Measurements from ENCODE around the gene SYT2. TPM values are rescaled to one million over a fixed set of nuclear protein-coding genes. Genes with fewer than 3 reads are reported as not detected.
A peak's percentile ranks its signal among the peaks of the same experiment; 100 is the strongest.
"Not testable (repeated sequence)": the region's sequence is repeated elsewhere in the genome, so short reads cannot be mapped to it uniquely, and the experiment has no call there.

Gene SYT2
- total RNA-seq, 4 donors from 2014 or later = 0.11 to 0.19 TPM; not detected in 2

DNA sequence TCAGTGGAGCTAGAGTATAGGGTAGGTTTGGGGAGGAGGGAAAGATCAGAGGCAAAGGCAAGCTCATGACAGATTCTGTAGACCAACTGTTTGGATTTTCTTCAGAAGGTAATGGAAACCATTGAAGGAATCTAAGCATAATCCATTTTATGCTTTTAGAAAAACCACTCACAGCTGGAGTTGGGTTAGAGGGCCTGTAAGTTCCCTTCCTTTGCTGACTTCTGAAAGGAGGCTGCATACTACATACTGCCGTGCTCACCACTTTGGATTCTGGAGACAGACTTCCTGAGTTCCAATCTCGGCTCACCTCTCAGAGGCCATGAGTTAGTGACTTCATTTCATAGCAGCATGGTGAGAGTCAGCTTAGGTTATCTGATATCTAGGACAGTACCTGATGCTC is 6.4 kb upstream of the SYT2 start:
- no peak for TF ChIP-seq EP300 (IDR thresholded peaks at IDR 0.05)
- no peak for TF ChIP-seq POLR2AphosphoS5 (IDR thresholded peaks at IDR 0.05)
- TF ChIP-seq, protein P1, sequence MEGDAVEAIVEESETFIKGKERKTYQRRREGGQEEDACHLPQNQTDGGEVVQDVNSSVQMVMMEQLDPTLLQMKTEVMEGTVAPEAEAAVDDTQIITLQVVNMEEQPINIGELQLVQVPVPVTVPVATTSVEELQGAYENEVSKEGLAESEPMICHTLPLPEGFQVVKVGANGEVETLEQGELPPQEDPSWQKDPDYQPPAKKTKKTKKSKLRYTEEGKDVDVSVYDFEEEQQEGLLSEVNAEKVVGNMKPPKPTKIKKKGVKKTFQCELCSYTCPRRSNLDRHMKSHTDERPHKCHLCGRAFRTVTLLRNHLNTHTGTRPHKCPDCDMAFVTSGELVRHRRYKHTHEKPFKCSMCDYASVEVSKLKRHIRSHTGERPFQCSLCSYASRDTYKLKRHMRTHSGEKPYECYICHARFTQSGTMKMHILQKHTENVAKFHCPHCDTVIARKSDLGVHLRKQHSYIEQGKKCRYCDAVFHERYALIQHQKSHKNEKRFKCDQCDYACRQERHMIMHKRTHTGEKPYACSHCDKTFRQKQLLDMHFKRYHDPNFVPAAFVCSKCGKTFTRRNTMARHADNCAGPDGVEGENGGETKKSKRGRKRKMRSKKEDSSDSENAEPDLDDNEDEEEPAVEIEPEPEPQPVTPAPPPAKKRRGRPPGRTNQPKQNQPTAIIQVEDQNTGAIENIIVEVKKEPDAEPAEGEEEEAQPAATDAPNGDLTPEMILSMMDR (IDR thresholded peaks at IDR 0.05) = no peak
- TF ChIP-seq POLR2A (IDR thresholded peaks at IDR 0.05; ENCODE audit: low read depth) = no peak
- Histone ChIP-seq H3K4me3 (no peak overlapping the region), H3K27ac (replicated peaks in 1 of 4) (no peak overlapping the region), H3K9me3 (no peaks in the 10 kb centered on the region), H3K27me3 (peaks cover 0 to 10% (median 0%) of the 10 kb centered on the region in 4 donors), H3K36me3 (no peaks in the 10 kb centered on the region), H3K4me1 (peaks cover 0 to 8% (median 3%) of the 10 kb centered on the region in 4 donors)
- intact Hi-C loops (cut with DNase I) = loop anchor here (5.0 kb wide), 2 partner anchors 254 to 374 kb away; partner anchors contain the start of gene UBE2T
- DNase-seq (ENCODE audit: extremely low spot score) = no peak
- WGBS = 90% methylated on average over 2 of the region's 2 CpGs

DNA sequence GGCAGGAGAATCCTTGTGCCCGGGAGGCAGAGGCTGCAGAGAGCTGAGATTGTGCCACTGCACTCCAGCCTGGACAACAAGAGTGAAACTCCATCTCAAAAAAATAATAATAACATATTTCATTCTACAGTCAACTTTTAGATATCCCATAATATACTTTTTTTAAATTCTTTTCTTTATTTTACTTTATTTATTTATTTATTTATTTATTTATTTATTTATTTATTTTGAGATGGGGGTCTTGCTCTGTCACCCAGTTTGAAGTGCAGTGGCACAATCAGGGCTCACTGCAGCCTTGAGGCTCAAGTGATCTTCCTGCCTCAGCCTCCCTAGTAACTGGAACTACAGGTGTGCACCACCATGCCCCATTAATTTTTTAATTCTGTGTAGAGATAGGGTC is 3.9 kb upstream of the SYT2 start:
- H3K27ac ChIP-seq (replicated peaks in 1 of 4); H3K36me3 ChIP-seq; H3K9me3 ChIP-seq; intact Hi-C loops (cut with DNase I); DNase-seq (ENCODE audit: extremely low spot score); H3K4me3 ChIP-seq: not testable (repeated sequence)
- H3K4me1 ChIP-seq = peaks cover 11 to 16% (median 16%) of the 10 kb centered on the region in 4 donors
- 87% methylated on average over 1 of the region's 1 CpG for WGBS
- peaks cover 0 to 33% (median 17%) of the 10 kb centered on the region in 4 donors for H3K27me3 ChIP-seq

DNA sequence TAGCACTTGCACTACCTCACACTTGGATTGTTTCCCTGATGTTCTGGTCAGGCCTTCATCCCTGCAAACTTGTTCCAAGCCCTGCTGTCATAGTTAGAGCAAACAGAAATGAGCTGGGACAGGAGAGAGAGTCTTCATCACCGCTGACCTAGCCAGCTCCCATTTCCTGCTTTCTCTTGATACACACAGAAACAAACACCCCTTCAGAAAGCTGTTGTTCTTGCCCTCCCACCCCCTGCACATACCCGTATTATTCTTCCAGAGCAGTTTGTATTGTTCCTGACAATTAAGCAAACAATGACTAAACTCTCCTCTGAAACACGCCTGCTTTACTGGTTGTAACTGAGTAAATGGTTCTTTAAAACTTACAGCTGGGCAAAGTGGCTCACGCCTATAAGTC is 2.9 kb upstream of the SYT2 start:
- Histone ChIP-seq H3K9me3 (no peaks in the 10 kb centered on the region), H3K36me3 (no peaks in the 10 kb centered on the region), H3K27me3 (peaks cover 0 to 44% (median 28%) of the 10 kb centered on the region in 4 donors), H3K4me3 (no peak overlapping the region), H3K4me1 (peaks cover 11 to 18% (median 17%) of the 10 kb centered on the region in 4 donors), H3K27ac (replicated peaks in 1 of 4) (no peak overlapping the region)
- no peak for DNase-seq (ENCODE audit: extremely low spot score)
- WGBS = 52% methylated on average over 4 of the region's 4 CpGs
- TF ChIP-seq, protein P1 (IDR thresholded peaks at IDR 0.05) = no peak
- intact Hi-C loops (cut with DNase I) = no loop called here

DNA sequence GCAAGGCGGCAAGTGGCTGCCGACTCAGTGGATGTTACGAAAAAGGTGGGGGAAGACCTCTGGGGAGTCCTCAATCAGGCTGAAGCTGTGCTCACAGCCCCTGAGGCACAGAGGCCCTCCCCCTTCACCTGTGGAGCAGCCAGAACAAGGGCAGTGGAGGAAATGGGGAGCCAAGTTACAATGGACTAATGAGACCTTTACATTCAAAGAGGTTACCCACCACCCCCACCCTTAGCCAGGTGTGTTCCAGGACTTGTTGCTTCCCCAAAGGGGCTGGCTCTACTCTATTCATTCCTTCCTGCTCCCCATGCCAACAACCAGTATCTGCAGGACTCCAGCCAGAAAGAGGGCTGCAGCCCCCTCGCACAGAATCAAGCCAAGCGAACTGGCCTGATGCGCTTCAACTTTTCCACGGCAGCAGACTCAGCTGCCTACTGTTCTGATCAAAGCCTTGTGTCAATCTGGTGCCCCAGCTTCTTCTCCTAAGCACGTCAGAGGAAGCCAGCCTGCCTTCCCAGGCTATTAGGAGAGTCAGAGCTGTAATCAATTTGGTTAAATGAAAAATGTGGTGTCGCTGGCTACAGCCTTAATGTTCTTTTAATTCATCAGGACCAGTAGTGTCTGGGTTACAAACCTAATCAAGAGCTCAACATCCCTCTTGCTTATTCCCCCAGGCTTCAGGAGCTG is 1.8 kb upstream of the SYT2 start:
- no peak for DNase-seq (ENCODE audit: extremely low spot score)
- peaks cover 0 to 54% (median 28%) of the 10 kb centered on the region in 4 donors for H3K27me3 ChIP-seq
- H3K27ac ChIP-seq (replicated peaks in 1 of 4) = no peak overlapping the region
- H3K36me3 ChIP-seq = no peaks in the 10 kb centered on the region
- TF ChIP-seq POLR2A (IDR thresholded peaks at IDR 0.05; ENCODE audit: low read depth) = no peak
- TF ChIP-seq, protein P1 (IDR thresholded peaks at IDR 0.05) = no peak
- no peak for TF ChIP-seq POLR2AphosphoS5 (IDR thresholded peaks at IDR 0.05)
- TF ChIP-seq EP300 (IDR thresholded peaks at IDR 0.05) = no peak
- H3K4me3 ChIP-seq = no peak overlapping the region
- H3K9me3 ChIP-seq = no peaks in the 10 kb centered on the region
- peaks cover 11 to 18% (median 17%) of the 10 kb centered on the region in 4 donors for H3K4me1 ChIP-seq
- intact Hi-C loops (cut with DNase I) = no loop called here
- WGBS = 80% methylated on average over 9 of the region's 9 CpGs

DNA sequence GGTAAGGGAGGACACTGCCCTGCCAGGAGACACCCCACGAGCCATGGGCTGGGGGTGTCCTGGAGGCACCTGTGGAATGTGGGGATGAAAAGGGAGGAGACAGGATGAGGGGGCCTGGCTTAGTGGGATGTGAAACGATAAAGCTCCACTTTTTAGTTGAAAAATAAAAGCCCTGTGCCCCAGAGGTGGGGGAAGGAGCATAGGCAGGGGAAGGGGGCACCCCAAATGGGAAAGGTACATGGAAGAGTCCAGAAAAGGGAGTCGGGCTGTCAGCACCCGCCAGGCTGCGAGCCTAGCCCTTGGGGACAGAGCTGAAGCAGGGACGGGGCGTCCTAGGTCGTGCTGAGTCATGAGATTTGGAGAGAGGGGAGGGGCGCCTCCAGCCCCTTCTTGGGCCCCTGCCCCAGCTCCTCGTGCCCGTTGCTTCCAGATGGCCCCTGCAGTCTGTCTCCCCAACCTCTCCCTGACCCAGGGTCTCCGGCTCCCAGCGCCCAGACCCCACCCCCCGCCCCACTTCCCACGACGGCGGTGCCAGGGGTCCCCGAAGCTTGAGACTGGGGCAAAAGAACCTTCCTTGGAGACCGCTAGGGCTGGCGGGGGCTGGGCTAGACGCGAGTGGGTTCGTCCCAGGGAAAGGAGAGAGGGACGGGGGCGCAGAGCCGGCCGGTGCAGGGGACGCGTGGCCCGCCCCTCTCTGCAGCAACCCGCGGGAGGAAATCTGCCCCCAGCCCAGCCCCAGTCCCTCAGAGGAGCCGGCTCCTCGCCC is 795 bp downstream of the SYT2 start:
- Histone ChIP-seq H3K27ac (replicated peaks in 1 of 4) (no peak overlapping the region), H3K9me3 (no peaks in the 10 kb centered on the region), H3K4me1 (peaks cover 11 to 18% (median 17%) of the 10 kb centered on the region in 4 donors), H3K36me3 (no peaks in the 10 kb centered on the region), H3K4me3 (peak overlapping the region; percentile 44 to 55 (median 48)), H3K27me3 (peaks cover 0 to 79% (median 28%) of the 10 kb centered on the region in 4 donors)
- intact Hi-C loops (cut with DNase I) = no loop called here
- no peak for DNase-seq (ENCODE audit: extremely low spot score)
- no peak for TF ChIP-seq EP300 (IDR thresholded peaks at IDR 0.05)
- no peak for TF ChIP-seq POLR2AphosphoS5 (IDR thresholded peaks at IDR 0.05)
- no peak for TF ChIP-seq POLR2A (IDR thresholded peaks at IDR 0.05; ENCODE audit: low read depth)
- TF ChIP-seq, protein P1 (IDR thresholded peaks at IDR 0.05) = no peak
- 7% methylated on average over 16 of the region's 34 CpGs for WGBS

All from esophagus muscularis mucosa (tissue), 4 donors.